Chondrocyte (in vitro differentiated cells): ENCODE data around the gene SORBS1. TPM values are rescaled to one million over a fixed set of nuclear protein-coding genes. Genes with fewer than 3 reads are reported as not detected.
A peak's percentile ranks its signal among the peaks of the same experiment; 100 is the strongest.

Experiments used
- DNase-seq: peaks from one replicate; pipeline ENCODE4 v3.0.0; 2021; ENCODE audit warnings: mixed read lengths, low spot score
- H3K27ac Mint-ChIP-seq: one replicate; pipeline ENCODE4 v1.8.0; 2021; ENCODE audit warnings: mild to moderate bottlenecking, moderate library complexity, mixed read lengths; ENCODE audit not compliant: unreplicated experiment
- H3K27me3 Mint-ChIP-seq: 2 replicates; pipeline ENCODE4 v1.8.0; 2021; ENCODE audit warnings: low read depth, mixed read lengths
- H3K36me3 Mint-ChIP-seq: 2 replicates; pipeline ENCODE4 v1.8.0; 2021; ENCODE audit warnings: low read depth, mixed read lengths
- H3K4me1 Mint-ChIP-seq: 2 replicates; pipeline ENCODE4 v1.8.0; 2021; ENCODE audit warnings: low read depth, mild to moderate bottlenecking, mixed read lengths
- H3K4me3 Mint-ChIP-seq: one replicate; pipeline ENCODE4 v1.8.0; 2021; ENCODE audit warnings: mild to moderate bottlenecking, moderate library complexity, mixed read lengths; ENCODE audit not compliant: unreplicated experiment
- H3K9me3 Mint-ChIP-seq: 2 replicates; pipeline ENCODE4 v1.8.0; 2021; ENCODE audit warnings: low read depth, mixed read lengths
- total RNA-seq: library from RNA; stranded (reverse); gene quantifications from 3 replicates; pipeline ENCODE4 v1.2.1, GENCODE V29; 2021
- TF ChIP-seq, protein P1 (sequence below): fragments of 200-600 bp; sonication (generic); IDR thresholded peaks from 2 replicates; pipeline ENCODE4 v1.5.0; 2021; ENCODE audit warnings: antibody characterized with exemption, mild to moderate bottlenecking, moderate library complexity

The SORBS1 gene
- total RNA-seq, 1 donor from 2014 or later = 5.0 TPM

DNA sequence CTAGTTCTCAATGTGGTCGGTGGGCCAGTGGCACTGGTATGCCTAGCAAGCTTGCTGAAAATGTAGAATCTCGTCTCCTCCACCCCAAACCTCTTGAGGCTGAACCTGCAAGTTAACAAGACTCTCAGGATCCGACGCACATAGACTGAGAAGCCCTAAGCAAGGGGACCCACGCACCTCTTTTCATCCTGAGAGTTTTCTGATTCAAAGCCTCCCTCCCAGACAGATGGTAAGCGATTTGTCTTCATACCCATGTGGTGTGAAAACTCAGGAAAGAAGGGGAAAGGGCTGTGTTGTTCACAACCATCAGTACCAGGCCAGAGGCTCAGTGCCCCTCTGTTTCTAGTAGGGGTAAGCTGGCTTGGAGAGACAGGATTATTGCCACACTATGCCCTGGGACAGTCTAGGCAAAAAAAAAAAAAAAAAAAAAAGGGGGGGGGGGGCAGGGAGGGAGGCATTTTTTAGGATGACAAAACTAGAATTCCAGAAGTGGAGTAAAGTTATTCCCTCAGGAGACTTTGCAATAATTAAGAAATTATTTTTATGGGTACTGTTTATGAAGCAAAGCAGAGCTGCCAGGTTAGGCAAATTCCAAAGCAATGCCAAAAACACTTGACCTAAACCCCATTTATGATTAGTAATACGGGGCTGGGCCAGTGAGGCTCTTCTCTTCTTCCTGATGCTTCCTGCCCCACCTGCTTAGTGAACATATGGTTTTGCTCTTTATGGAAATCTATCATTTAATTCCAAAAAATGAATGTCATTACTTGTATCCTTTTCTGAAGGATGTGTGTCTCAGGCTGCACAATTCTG, 152.8 kb downstream of the SORBS1 start:
- H3K27me3 Mint-ChIP-seq = peaks cover 8% of the 10 kb centered on the region
- no peak overlapping the region for H3K4me3 Mint-ChIP-seq
- H3K9me3 Mint-ChIP-seq = no peaks in the 10 kb centered on the region
- no peaks in the 10 kb centered on the region for H3K36me3 Mint-ChIP-seq
- peaks cover 32% of the 10 kb centered on the region for H3K4me1 Mint-ChIP-seq
- TF ChIP-seq, protein P1, sequence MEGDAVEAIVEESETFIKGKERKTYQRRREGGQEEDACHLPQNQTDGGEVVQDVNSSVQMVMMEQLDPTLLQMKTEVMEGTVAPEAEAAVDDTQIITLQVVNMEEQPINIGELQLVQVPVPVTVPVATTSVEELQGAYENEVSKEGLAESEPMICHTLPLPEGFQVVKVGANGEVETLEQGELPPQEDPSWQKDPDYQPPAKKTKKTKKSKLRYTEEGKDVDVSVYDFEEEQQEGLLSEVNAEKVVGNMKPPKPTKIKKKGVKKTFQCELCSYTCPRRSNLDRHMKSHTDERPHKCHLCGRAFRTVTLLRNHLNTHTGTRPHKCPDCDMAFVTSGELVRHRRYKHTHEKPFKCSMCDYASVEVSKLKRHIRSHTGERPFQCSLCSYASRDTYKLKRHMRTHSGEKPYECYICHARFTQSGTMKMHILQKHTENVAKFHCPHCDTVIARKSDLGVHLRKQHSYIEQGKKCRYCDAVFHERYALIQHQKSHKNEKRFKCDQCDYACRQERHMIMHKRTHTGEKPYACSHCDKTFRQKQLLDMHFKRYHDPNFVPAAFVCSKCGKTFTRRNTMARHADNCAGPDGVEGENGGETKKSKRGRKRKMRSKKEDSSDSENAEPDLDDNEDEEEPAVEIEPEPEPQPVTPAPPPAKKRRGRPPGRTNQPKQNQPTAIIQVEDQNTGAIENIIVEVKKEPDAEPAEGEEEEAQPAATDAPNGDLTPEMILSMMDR = no peak
- peak overlapping the region; percentile 95 for H3K27ac Mint-ChIP-seq
- no peak for DNase-seq

DNA sequence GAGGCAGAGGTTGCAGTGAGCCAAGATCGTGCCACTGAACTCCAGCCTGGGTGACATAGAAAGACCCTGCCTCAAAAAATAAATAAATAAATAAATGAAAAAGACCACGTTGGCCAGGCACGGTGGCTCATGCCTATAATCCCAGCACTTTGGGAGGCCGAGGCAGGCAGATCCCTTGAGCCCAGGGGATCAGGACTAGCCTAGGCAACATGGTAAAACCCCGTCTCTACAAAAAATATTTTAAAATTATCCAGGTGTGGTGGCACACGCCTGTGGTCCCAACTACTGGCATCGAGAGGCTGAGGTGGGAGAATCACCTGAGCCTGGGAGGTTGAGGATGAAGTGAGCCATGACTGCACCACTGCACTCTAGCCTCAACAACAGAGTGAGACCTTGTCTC, 153.6 kb downstream of the SORBS1 start:
- peaks cover 7% of the 10 kb centered on the region for H3K27me3 Mint-ChIP-seq
- no peaks in the 10 kb centered on the region for H3K9me3 Mint-ChIP-seq
- H3K4me1 Mint-ChIP-seq = peaks cover 32% of the 10 kb centered on the region
- DNase-seq = no peak
- no peaks in the 10 kb centered on the region for H3K36me3 Mint-ChIP-seq
- no peak overlapping the region for H3K4me3 Mint-ChIP-seq
- TF ChIP-seq, protein P1 = no peak
- H3K27ac Mint-ChIP-seq = peak overlapping the region; percentile 22

DNA sequence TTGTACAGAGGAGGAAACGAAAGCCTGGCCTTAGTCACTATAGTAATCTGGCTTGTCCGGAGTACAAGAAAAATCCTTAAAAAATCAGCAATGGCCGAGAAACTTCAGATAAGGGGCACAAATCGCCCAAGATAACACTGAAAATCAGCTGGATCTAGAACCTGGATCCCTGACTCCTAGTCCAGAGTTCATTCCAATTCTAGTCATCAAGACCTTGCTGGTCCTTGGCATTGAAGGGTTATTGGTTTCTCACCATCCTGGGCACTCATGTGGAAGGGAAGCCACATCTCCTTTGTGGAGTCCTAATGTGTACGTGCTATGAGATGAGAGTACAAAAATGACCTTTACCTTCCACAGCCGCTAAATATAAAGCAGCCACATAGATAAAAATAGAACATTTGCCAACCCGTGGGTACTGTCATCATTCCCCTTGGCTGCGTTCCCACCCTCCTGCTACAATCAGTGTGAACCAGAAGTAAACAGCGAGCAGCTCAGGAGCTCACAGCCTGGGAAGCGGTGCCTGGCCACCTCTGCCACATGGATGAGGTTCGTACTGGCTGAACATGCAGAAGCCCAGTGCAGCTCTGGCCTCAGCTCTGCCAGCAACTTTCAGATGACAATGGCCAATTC, 154.4 kb downstream of the SORBS1 start:
- no peak overlapping the region for H3K4me3 Mint-ChIP-seq
- H3K4me1 Mint-ChIP-seq = peaks cover 32% of the 10 kb centered on the region
- TF ChIP-seq, protein P1 = no peak
- peaks cover 3% of the 10 kb centered on the region for H3K27me3 Mint-ChIP-seq
- H3K9me3 Mint-ChIP-seq = no peaks in the 10 kb centered on the region
- no peak for DNase-seq
- H3K27ac Mint-ChIP-seq = peak overlapping the region; percentile 71
- H3K36me3 Mint-ChIP-seq = no peaks in the 10 kb centered on the region

DNA sequence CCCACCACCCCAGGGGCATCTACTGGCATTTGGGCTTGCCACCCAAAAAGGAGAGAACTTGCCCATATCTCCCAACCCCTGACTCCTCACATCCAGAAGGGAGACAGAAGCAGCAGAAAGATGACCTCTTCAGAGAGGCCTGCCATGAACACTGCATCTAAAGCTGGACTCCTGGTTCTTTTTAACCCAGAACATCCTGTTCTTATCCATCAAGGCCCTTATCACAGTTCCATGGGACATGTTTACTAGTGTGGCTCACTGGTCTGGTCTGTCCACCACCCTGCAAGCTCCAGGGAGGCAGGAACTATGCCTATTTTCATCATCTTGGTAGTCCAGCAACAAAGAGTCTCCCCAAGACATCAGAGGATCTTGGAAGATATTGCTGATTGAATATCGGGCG, 155.5 kb downstream of the SORBS1 start:
- TF ChIP-seq, protein P1 = no peak
- H3K27ac Mint-ChIP-seq = no peak overlapping the region
- no peaks in the 10 kb centered on the region for H3K27me3 Mint-ChIP-seq
- no peaks in the 10 kb centered on the region for H3K36me3 Mint-ChIP-seq
- H3K9me3 Mint-ChIP-seq = no peaks in the 10 kb centered on the region
- H3K4me1 Mint-ChIP-seq = peaks cover 32% of the 10 kb centered on the region
- no peak overlapping the region for H3K4me3 Mint-ChIP-seq
- no peak for DNase-seq

DNA sequence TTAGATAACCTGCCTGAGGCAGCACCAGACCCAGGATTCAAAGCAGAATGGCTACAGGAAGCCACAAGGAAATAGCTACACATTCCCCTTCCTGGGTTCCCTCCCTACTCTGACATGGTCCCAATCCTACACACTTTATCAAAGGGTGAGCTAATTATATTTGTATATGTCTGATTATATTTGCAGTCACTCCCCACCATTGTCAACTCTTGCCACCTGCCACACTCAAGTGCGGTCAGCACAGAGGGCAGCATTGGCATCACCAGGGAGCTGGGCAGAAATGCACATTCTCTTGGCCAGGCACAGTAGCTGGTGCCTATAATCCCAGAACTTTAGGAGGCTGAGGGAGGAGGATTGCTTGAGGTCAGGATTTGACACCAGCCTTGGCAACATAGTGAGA, 156.3 kb downstream of the SORBS1 start:
- Mint-ChIP-seq H3K36me3 (no peaks in the 10 kb centered on the region), H3K27ac (no peak overlapping the region), H3K27me3 (no peaks in the 10 kb centered on the region), H3K9me3 (no peaks in the 10 kb centered on the region), H3K4me1 (peaks cover 31% of the 10 kb centered on the region), H3K4me3 (no peak overlapping the region)
- DNase-seq = no peak
- TF ChIP-seq, protein P1 = no peak
